22Rv1 (cell line): Measurements from ENCODE around the gene EIF2B1.

ENCODE experiments used
- H3K27ac ChIP-seq: fragments of 450-650 bp; 2 replicates; pipeline ENCODE4 v1.5.1; 2017
- CTCF ChIP-seq: fragments of 450-650 bp; IDR thresholded peaks from 2 replicates; pipeline ENCODE4 v1.5.1; 2017; ENCODE audit warnings: mild to moderate bottlenecking
- ZFX ChIP-seq: fragments of 450-650 bp; IDR thresholded peaks from 2 replicates; pipeline ENCODE4 v1.6.1; 2017; ENCODE audit warnings: antibody characterized with exemption, borderline replicate concordance

The EIF2B1 gene

GRCh38 chr12:123648401-123648800, 14.9 kb upstream of the EIF2B1 start:
- H3K27ac ChIP-seq = no peak overlapping the region
- no peak for TF ChIP-seq CTCF
- no peak for TF ChIP-seq ZFX

DNA sequence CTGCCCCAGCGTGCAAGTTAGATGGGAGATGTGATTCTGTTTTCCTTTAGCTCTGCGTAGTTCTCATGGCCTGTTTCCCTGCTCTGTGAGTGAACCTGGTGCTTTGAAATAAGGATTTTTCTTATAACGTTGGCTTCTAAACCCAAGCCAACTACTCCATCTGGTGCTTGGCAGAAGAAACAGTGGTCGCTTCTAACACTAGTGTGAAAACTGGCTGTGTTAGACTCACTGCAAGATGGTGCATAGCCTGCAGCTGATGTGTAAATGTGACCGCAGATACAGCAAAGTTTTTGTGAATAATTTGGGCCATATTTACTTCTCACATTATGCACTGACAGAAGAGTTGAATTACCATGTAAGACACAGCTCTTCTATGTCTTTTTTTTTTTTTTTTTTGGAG, 12.4 kb upstream of the EIF2B1 start:
- TF ChIP-seq CTCF (no peak), ZFX (no peak)

DNA sequence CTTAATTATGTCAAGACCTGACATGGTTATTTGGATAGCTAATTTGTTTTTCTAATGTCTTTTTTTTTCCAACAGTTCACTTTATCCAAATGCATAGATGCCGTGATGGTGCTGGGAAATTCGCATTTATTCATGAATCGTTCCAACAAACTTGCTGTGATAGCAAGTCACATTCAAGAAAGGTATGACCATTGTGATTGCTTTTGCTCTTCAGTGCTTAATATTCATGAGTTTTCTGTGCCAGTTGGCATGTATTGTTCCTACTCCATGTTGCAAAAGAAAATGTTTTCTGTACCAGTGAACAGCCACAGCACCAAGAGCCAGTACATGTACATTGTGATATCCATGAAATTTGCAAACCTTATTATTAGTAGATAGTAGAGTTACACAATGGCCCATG, 11.9 kb upstream of the EIF2B1 start:
- TF ChIP-seq CTCF (no peak), ZFX (no peak)

More for the DNA sequence above, 12.4 kb upstream of the EIF2B1 start:
- H3K27ac ChIP-seq = no peak overlapping the region

DNA sequence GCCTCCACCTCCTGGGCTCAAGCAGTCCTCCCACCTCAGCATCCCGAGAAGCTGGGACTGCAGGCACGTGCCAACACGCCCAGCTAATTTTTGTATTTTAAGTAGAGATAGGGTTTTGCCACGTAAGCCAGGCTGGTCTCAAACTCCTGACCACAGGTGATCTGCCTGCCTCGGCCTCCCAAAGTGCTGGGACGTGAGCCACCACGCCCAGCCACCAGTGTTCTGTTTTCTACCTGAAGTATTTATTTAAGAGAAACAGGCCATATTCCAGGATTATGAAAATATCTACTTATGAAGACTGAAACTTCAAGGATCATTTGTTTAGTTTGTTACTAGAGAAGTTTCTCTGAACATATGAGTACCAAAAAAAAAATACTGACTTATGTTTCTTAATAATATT, 10.4 kb upstream of the EIF2B1 start:
- TF ChIP-seq ZFX (no peak), CTCF (no peak)
- no peak overlapping the region for H3K27ac ChIP-seq

More for the DNA sequence above, 11.9 kb upstream of the EIF2B1 start:
- H3K27ac ChIP-seq = no peak overlapping the region

DNA sequence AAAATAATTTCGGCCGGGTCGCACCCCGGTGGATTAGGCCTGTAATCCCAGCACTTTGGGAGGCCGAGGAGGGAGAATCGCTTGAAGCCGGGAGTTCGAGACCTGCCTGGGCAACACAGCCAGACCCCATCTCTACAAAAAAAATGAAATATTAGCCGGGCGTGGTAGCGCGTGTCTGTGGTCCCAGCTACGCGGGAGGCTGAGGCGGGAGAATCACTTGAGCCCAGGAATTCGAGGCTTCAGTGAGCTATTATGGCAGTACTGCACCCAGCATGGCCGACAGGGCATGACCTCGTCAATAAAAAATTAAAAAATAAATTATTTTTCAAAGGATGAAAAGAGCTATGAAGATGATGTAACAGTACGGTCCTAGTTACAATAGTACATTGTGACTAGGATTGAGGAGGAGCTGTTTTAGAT, 666 bp upstream of the EIF2B1 start:
- TF ChIP-seq CTCF (no peak), ZFX (no peak)
- H3K27ac ChIP-seq = peak overlapping the region; percentile 76

GRCh38 chr12:123621619-123622530, 11.6 kb downstream of the EIF2B1 start:
- H3K27ac ChIP-seq = 0 out of 2 replicates have a peak overlapping the region, but pooled peaks have one; percentile 1
- no peak for TF ChIP-seq CTCF
- no peak for TF ChIP-seq ZFX

DNA sequence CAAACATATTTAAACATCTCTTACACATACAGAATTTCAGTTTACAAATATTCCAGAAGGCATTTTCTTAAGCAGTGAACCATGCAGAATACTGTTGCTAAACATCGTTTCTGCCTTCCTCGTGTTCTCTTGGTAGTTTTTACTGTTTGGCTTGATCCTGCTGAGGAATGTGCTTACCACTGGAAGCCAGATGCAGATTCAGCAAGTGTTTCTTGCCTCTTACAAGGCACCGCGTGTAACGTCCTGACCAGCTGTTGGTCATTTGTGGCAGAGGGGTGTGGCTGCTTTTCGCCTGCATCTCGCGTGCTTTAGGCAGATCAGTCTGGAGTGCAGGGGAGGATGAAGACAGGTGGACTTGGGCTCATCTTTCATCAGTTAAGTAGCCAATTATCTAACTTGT, 12.4 kb downstream of the EIF2B1 start:
- no peak overlapping the region for H3K27ac ChIP-seq
- no peak for TF ChIP-seq CTCF
- TF ChIP-seq ZFX = no peak
